ENCODE data around the gene PCBP1. TPM values are rescaled to one million over a fixed set of nuclear protein-coding genes. Genes with fewer than 3 reads are reported as not detected.

The PCBP1 gene
- total and polyA plus RNA-seq, 9 of the 15 experiments (the other 6 are each of a cell fraction or from before 2014, with no cell fraction given): 19.2 to 407 (median 78.1) TPM

DNA sequence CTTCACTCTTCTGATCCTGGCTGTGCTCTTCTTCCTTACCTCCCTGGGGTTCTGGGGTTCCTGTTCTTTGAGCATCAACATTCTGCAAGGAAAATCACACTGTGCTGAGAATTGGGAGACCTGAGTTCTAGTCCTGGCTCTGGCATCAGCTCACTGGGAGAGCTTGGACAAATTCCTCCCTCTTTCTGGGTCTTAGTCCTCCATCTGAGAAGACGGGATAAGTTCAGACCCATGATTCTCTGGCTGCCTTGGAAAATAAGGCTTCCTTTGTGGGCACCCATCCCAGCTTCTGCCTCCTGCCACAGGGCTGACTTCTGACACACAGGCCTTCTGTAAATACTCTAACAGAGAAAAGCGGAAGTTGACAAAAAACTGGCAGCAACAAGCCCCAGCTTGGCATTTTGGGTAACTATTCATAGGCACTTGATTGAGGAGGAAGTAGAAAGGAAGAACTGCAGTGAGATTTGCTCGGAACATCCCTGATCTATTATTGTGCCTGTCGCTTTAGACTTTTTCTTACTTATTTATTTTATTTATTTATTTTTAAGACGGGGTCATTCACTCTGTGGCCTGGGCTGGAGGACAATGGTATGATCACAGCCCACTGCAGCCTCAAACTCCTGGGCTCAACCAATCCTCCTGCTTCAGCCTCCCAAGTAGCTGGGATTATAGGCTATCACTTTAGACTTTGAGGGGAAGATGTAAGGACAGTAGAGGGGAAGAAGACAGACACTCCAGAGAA, 7.9 kb downstream of the PCBP1 start:
- peak overlapping the region; percentile 26; the same call in 2 of the 3 replicates for H3K27ac ChIP-seq (ENCODE audit: extremely low read depth, low read depth, low read length)
- H3K9me1 ChIP-seq (ENCODE audit: control insufficient read depth, insufficient read depth, low read length): no peaks in the 10 kb centered on the region
- POLR2A ChIA-PET: interaction anchor here (0.6 to 1.2 kb wide), 4 partner anchors 14 to 56 kb away, joined by 3 to 7 read pairs (median 4); no protein-coding TSS in a partner anchor
- in situ Hi-C loops (cut with MboI) (no loop called here), intact Hi-C loops (cut with micrococcal nuclease) (no loop called here)
- WGBS (ENCODE audit: insufficient coverage, low coverage, missing lambda C conversion rate): 72% methylated on average over 5 of the region's 5 CpGs
- no peak overlapping the region for H3K4me2 ChIP-seq (ENCODE audit: insufficient read depth, low read length)
- H4K20me1 ChIP-seq (replicated peaks; ENCODE audit: control insufficient read depth, insufficient read depth, low read length): no peaks in the 10 kb centered on the region
- peaks cover 4% of the 10 kb centered on the region; the same call in 1 of the 3 replicates for H3K36me3 ChIP-seq (ENCODE audit: control insufficient read depth, insufficient read depth, low read length)
- H3K9me3 ChIP-seq (replicated peaks; ENCODE audit: control insufficient read depth, insufficient read depth, low read depth, low read length): no peaks in the 10 kb centered on the region
- no peaks in the 10 kb centered on the region for H3K27me3 ChIP-seq (ENCODE audit: control insufficient read depth in 2 of 2, insufficient read depth in 2 of 2, low read length in 2 of 2)
- peak overlapping the region; percentile 63 for H2AFZ ChIP-seq (ENCODE audit: low read depth, low read length)
- H3K79me2 ChIP-seq (ENCODE audit: control insufficient read depth, insufficient read depth, low read length): peaks cover 5% of the 10 kb centered on the region
- H3K4me1 ChIP-seq (replicated peaks in 1 of 2; ENCODE audit: control insufficient read depth in 2 of 2, insufficient read depth in 2 of 2, low read length in 2 of 2): peaks cover 5 to 11% of the 10 kb centered on the region in 2 experiments; a peak in 3 of 5 replicates
- no TSS peak for BruUV-seq (replicated peaks)
- ATAC-seq: no peak
- peak overlapping the region in 1 of 2 experiments; percentile 33; a peak in 2 of 4 replicates for H3K9ac ChIP-seq (ENCODE audit: insufficient read depth in 1 of 2, low read depth in 2 of 2, low read length in 2 of 2)
- TF ChIP-seq SPI1 (IDR thresholded peaks at IDR 0.05; ENCODE audit: borderline replicate concordance, low read depth, low read length) (peak; percentile 40; the same call in 1 of the 2 replicates), ZSCAN32 (CRISPR knock-in tag; IDR thresholded peaks at IDR 0.05) (no peak)
- DNase-seq (ENCODE audit: extremely low read depth in 1 of 4, low spot score in 3 of 4): no peak
- no peak overlapping the region for H3K4me3 ChIP-seq
- CTCF ChIA-PET (ENCODE audit: low intra/inter-chr PET ratio): no interaction called here
- FAIRE-seq: no peak

Data from K562 (cell line).